Cerebellar cortex (tissue), 1 donor: ENCODE data around the gene HID1.

Experiments
- DNase-seq: peaks from one replicate; pipeline ENCODE4 v3.0.0-alpha.2; 2015; ENCODE audit warnings: low spot score

The HID1 gene

GRCh38 chr17:74950207-74950606 is 22.4 kb downstream of the HID1 start:
- no peak for DNase-seq

- DNase-seq: no peak
These were observed 23.0 kb downstream of the HID1 start for GRCh38 chr17:74949455-74950115.

GRCh38 chr17:74947041-74947754 is 25.4 kb downstream of the HID1 start:
- DNase-seq: no peak

GRCh38 chr17:74946641-74947040 is 25.9 kb downstream of the HID1 start:
- DNase-seq: no peak

GRCh38 chr17:74945543-74945942 is 27.0 kb downstream of the HID1 start:
- DNase-seq: no peak

- no peak for DNase-seq
These were observed 28.6 kb downstream of the HID1 start for GRCh38 chr17:74943808-74944522.

GRCh38 chr17:74941128-74941725 is 31.3 kb downstream of the HID1 start:
- DNase-seq: no peak

GRCh38 chr17:74939534-74939933 is 33.0 kb downstream of the HID1 start:
- no peak for DNase-seq

- no peak for DNase-seq
These were observed 34.2 kb downstream of the HID1 start for GRCh38 chr17:74938194-74938950.

GRCh38 chr17:74937064-74938051 is 35.2 kb downstream of the HID1 start:
- DNase-seq: no peak

GRCh38 chr17:74936470-74936799 is 36.1 kb downstream of the HID1 start:
- DNase-seq: no peak

GRCh38 chr17:74935585-74936469 is 36.7 kb downstream of the HID1 start, which contains the start of gene OTOP3:
OTOP3 (plus strand) TSS chr17:74935898; CDS start chr17:74935922, 24 bp downstream.
- DNase-seq: no peak

GRCh38 chr17:74935048-74935447 is 37.5 kb downstream of the HID1 start:
- DNase-seq: no peak

GRCh38 chr17:74930535-74931036 is 42.0 kb downstream of the HID1 start:
- DNase-seq: no peak

- DNase-seq: no peak
These were observed 43.8 kb downstream of the HID1 start for GRCh38 chr17:74928786-74929185.

GRCh38 chr17:74925242-74925641 is 47.3 kb downstream of the HID1 start:
- DNase-seq: no peak

- DNase-seq: no peak
These were observed 48.2 kb downstream of the HID1 start, which contains the start of gene OTOP2 for GRCh38 chr17:74924250-74924948. OTOP2 (plus strand) TSS chr17:74924273; CDS start chr17:74924633, 360 bp downstream.

GRCh38 chr17:74923538-74924249 is 48.9 kb downstream of the HID1 start:
- peak; percentile 42 for DNase-seq
